T47D (cell line): ENCODE measurements around the gene CCDC172.

Experiments
- DNase-seq, 2 experiments: peaks; one replicate each; pipeline versions ENCODE4 v3.0.0 to v3.0.0-alpha.2; 2011 to 2012; ENCODE audit warnings: low read depth in 1 of 2, low spot score in 1 of 2
- JUND ChIP-seq: IDR thresholded peaks from 2 replicates; pipeline ENCODE4 v1.6.1; 2012; ENCODE audit warnings: low read depth
- in situ Hi-C: cut with HindIII; loops from 2 replicates; pipeline ENCODE4 v1.10.0; 2016; ENCODE audit warnings: low sequenced_read_pairs, low pct_unique_long_range_greater_than_20kb

Gene CCDC172

GRCh38 chr10:116307455-116307854 is 16.8 kb upstream of the CCDC172 start:
- no peak for DNase-seq
- no peak for TF ChIP-seq JUND
- in situ Hi-C loops, result no loop called here

DNA sequence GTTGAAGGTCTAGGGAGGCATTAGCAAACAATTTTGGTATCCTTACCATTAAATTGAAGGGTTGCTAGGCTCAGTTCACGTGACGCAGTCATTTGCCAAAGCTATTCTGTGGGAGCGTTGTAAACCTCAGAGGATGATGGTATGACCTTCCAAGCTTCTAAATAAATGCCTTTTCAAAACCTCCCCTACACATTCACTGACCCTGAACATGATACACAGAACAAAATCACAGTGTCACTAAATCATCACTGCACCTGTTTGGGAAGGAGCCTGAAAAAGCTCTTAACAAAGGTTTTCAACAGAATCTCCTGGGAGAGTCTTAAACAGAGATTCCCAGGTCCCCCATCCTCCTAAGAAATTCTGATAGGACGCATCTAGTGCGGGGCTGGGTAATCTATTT is 13.2 kb upstream of the CCDC172 start:
- DNase-seq, result no peak
- no peak for TF ChIP-seq JUND
- in situ Hi-C loops, result no loop called here

- in situ Hi-C loops, result no loop called here
- no peak for DNase-seq
- no peak for TF ChIP-seq JUND
Measured at GRCh38 chr10:116311706-116312490, 12.3 kb upstream of the CCDC172 start.

- no peak for TF ChIP-seq JUND
- no peak for DNase-seq
- in situ Hi-C loops, result no loop called here
Measured at GRCh38 chr10:116312548-116312947, 11.7 kb upstream of the CCDC172 start.

GRCh38 chr10:116316503-116316902 is 7.7 kb upstream of the CCDC172 start:
- in situ Hi-C loops, result no loop called here
- TF ChIP-seq JUND, result no peak
- no peak for DNase-seq

DNA sequence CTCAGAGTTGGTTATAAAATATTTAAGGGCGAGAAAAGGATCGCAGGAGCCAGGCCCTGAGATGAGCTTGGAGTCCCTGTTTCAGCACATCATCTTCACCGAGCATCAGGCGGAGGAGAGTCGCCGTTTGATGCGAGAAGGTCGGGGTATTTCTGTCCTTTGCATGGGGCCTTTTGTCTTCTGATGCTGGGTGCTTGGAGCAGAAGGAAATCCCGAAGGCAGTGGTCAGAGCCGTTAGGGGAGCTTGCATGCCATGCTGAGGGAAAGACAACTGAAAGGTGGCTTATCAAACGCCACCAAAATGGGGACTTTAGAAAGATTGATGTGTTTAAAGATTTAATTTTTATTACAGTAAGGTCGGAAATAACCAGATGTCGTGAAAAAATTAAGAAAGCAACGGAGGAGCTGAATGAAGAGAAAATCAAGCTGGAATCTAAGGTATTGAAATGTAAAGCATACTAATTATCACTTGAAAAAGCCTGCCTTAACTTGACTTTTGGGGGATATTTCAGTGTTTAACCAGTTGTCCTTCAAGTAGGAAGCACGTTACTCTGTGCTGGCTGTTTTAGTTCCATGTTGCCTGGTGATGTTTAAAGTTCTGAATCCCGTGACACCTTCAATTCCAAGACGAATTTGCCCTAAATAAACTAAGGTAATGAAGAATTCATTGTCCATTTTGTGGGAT is 845 bp downstream of the CCDC172 start:
- DNase-seq, result no peak
- TF ChIP-seq JUND, result no peak
- in situ Hi-C loops, result no loop called here

DNA sequence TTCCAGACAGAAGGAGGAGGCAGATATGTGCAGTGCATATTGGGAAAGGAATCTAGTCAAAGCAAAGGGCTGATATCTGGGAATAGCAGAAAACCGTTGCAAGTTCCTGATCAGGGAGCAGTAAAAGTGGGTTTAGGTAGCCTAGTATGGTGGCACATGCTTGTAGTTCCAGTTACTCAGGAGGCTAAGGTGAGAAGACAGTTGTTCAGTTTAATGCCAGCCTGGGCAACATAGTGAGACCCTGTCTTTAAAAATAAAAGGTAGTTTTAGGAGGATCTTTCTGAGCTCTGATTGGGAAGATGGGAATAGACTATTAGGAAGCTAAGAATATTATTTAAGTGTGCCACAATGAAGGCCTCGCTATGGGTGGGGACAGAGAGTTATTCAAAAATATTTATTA is 1.7 kb downstream of the CCDC172 start:
- no peak for TF ChIP-seq JUND
- DNase-seq, result no peak
- in situ Hi-C loops, result no loop called here

GRCh38 chr10:116329153-116329552 is 4.9 kb downstream of the CCDC172 start:
- DNase-seq, result no peak
- no peak for TF ChIP-seq JUND
- in situ Hi-C loops, result no loop called here

- in situ Hi-C loops, result no loop called here
- no peak for TF ChIP-seq JUND
- DNase-seq, result no peak
Measured at GRCh38 chr10:116331815-116332214, 7.6 kb downstream of the CCDC172 start.

DNA sequence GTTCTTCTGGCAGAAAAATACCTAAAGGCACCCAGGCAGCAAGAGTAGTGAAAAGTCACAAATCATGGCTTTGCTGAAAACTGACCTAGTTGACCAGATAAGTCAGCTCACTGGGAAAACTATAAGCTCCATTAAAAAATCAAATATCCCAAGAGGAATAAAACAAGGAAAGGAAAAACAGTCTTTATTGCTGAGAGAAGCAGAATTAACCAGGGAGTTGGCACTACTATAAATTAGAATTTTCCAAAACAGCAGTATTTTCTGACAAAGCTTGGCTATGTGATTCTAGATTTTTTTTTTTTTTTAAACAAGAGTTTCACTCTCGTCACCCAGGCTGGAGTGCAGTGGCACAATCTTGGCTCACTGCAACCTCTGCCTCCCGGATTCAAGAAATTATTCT is 12.6 kb downstream of the CCDC172 start:
- no peak for DNase-seq
- no peak for TF ChIP-seq JUND
- in situ Hi-C loops, result no loop called here

GRCh38 chr10:116352125-116352524 is 27.9 kb downstream of the CCDC172 start:
- in situ Hi-C loops, result no loop called here
- DNase-seq, result no peak
- no peak for TF ChIP-seq JUND

DNA sequence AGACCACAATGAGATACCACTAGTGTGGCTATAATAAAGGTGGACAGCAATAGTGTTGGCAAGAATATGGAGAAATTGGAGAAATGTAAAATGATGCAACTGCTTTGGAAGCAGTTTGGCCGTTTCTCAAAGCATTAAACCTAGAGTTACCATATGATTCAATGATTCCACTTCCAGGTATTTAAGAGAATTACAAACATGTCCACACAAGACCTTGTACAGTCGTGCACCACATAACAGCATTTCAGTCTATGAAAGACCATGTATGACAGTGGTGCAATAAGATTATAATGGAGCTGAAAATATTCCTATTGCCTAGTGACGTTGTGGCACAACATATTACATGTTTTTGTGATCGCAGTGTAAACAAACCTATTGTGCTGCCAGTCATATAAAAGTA is 29.6 kb downstream of the CCDC172 start:
- no peak for DNase-seq
- no peak for TF ChIP-seq JUND

GRCh38 chr10:116355341-116355740 is 31.1 kb downstream of the CCDC172 start:
- in situ Hi-C loops, result no loop called here
- no peak for DNase-seq
- TF ChIP-seq JUND, result no peak

More for the DNA sequence above, 29.6 kb downstream of the CCDC172 start:
- in situ Hi-C loops, result no loop called here
